ENCODE results near the gene TEKT3.

The TEKT3 gene

DNA sequence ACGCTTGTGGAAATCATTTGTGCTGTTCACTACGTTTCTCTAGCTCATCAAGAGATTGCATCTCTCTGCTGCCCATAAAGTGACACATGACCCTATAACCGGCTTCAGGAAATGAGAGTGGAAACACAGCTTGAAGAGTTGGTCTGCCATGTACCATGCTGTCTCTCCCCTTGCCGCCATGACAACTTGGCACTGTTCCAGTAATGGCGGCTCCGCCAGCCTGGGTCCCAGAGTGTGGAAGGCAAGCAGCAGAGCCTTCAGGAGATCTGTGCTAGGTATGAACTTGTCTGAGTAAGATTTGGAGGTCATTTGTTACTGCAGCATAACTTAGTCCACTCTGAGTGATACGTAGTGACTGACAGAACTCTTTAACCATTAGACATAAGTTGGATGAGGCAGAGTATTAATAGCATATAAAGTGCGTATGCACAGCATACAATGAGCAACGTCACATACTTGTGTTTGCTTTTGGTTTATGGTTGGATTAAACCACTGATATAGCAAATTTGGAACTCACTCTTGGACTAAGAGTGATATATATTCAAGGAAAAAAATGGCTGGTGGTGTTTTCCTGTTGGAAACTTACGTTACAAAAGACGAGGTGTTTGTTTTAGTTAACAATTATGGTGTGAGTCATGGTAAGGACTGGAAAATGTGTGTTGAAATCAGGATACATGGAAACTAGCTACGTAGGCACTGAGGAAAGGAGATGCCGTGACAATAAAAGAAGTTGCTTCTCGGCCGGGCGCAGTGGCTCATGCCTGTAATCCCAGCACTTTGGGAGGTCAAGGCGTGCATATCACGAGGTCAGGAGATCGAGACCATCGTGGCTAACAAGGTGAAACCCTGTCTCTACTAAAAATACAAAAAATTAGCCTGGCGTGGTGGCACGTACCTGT is 51.9 kb downstream of the TEKT3 start:
- Histone ChIP-seq H3K4me1 (ENCODE audit: control insufficient read depth, low read depth, low read length) (no peaks in the 10 kb centered on the region), H3K27ac (ENCODE audit: low read length) (no peak overlapping the region), H3K9ac (ENCODE audit: low read length) (no peak overlapping the region), H3K4me3 (ENCODE audit: low read length) (no peak overlapping the region), H3K9me3 (ENCODE audit: control insufficient read depth, low read depth, low read length) (no peaks in the 10 kb centered on the region), H3K27me3 (ENCODE audit: control insufficient read depth, insufficient read depth, low read length) (no peaks in the 10 kb centered on the region), H3K36me3 (ENCODE audit: control insufficient read depth, low read depth, low read length) (no peaks in the 10 kb centered on the region)

DNA sequence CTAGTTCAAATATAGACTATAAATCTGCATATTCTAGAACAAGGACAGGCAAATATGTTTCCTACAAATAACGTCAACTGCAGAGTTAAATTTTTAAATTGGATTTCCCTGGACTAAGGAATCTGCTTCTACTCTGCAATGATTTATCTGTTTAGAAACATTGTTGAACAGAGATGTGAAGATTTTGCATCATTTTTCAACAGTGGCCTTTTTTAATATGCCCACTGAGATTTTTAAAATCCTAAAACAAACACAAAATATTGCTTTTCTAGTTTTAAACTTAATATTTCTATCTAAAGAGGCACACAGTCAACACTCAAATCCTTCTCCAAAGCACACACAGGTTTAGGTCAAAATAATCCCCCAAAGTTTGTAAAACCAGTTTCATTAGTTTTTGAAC is 52.5 kb downstream of the TEKT3 start:
- Histone ChIP-seq H3K27ac (ENCODE audit: low read length) (no peak overlapping the region), H3K4me3 (ENCODE audit: low read length) (no peak overlapping the region), H3K9me3 (ENCODE audit: control insufficient read depth, low read depth, low read length) (no peaks in the 10 kb centered on the region), H3K27me3 (ENCODE audit: control insufficient read depth, insufficient read depth, low read length) (no peaks in the 10 kb centered on the region), H3K36me3 (ENCODE audit: control insufficient read depth, low read depth, low read length) (no peaks in the 10 kb centered on the region), H3K9ac (ENCODE audit: low read length) (no peak overlapping the region), H3K4me1 (ENCODE audit: control insufficient read depth, low read depth, low read length) (no peaks in the 10 kb centered on the region)

GRCh38 chr17:15287538-15288267 is 53.7 kb downstream of the TEKT3 start:
- no peaks in the 10 kb centered on the region for H3K27me3 ChIP-seq (ENCODE audit: control insufficient read depth, insufficient read depth, low read length)
- H3K4me3 ChIP-seq (ENCODE audit: low read length) = no peak overlapping the region
- H3K9me3 ChIP-seq (ENCODE audit: control insufficient read depth, low read depth, low read length) = no peaks in the 10 kb centered on the region
- no peak overlapping the region for H3K9ac ChIP-seq (ENCODE audit: low read length)
- H3K27ac ChIP-seq (ENCODE audit: low read length) = no peak overlapping the region
- H3K4me1 ChIP-seq (ENCODE audit: control insufficient read depth, low read depth, low read length) = no peaks in the 10 kb centered on the region
- no peaks in the 10 kb centered on the region for H3K36me3 ChIP-seq (ENCODE audit: control insufficient read depth, low read depth, low read length)

GRCh38 chr17:15285466-15285865 is 55.9 kb downstream of the TEKT3 start:
- no peak overlapping the region for H3K27ac ChIP-seq (ENCODE audit: low read length)

GRCh38 chr17:15284537-15284936 is 56.9 kb downstream of the TEKT3 start:
- Histone ChIP-seq H3K4me3 (ENCODE audit: low read length) (no peak overlapping the region), H3K4me1 (ENCODE audit: control insufficient read depth, low read depth, low read length) (no peaks in the 10 kb centered on the region), H3K9me3 (ENCODE audit: control insufficient read depth, low read depth, low read length) (no peaks in the 10 kb centered on the region), H3K27ac (ENCODE audit: low read length) (no peak overlapping the region), H3K27me3 (ENCODE audit: control insufficient read depth, insufficient read depth, low read length) (no peaks in the 10 kb centered on the region), H3K9ac (ENCODE audit: low read length) (no peak overlapping the region), H3K36me3 (ENCODE audit: control insufficient read depth, low read depth, low read length) (no peaks in the 10 kb centered on the region)

More at GRCh38 chr17:15285466-15285865, 55.9 kb downstream of the TEKT3 start:
- Histone ChIP-seq H3K36me3 (ENCODE audit: control insufficient read depth, low read depth, low read length) (no peaks in the 10 kb centered on the region), H3K9me3 (ENCODE audit: control insufficient read depth, low read depth, low read length) (no peaks in the 10 kb centered on the region), H3K27me3 (ENCODE audit: control insufficient read depth, insufficient read depth, low read length) (no peaks in the 10 kb centered on the region), H3K4me1 (ENCODE audit: control insufficient read depth, low read depth, low read length) (no peaks in the 10 kb centered on the region), H3K9ac (ENCODE audit: low read length) (no peak overlapping the region), H3K4me3 (ENCODE audit: low read length) (no peak overlapping the region)

- Histone ChIP-seq H3K9me3 (ENCODE audit: control insufficient read depth, low read depth, low read length) (no peaks in the 10 kb centered on the region), H3K27ac (ENCODE audit: low read length) (no peak overlapping the region), H3K4me1 (ENCODE audit: control insufficient read depth, low read depth, low read length) (no peaks in the 10 kb centered on the region), H3K4me3 (ENCODE audit: low read length) (no peak overlapping the region), H3K9ac (ENCODE audit: low read length) (no peak overlapping the region), H3K36me3 (ENCODE audit: control insufficient read depth, low read depth, low read length) (no peaks in the 10 kb centered on the region), H3K27me3 (ENCODE audit: control insufficient read depth, insufficient read depth, low read length) (no peaks in the 10 kb centered on the region)
These were observed 57.3 kb downstream of the TEKT3 start for GRCh38 chr17:15284107-15284506.

GRCh38 chr17:15281909-15282308 is 59.5 kb downstream of the TEKT3 start:
- Histone ChIP-seq H3K36me3 (ENCODE audit: control insufficient read depth, low read depth, low read length) (no peaks in the 10 kb centered on the region), H3K9ac (ENCODE audit: low read length) (no peak overlapping the region), H3K27ac (ENCODE audit: low read length) (no peak overlapping the region), H3K9me3 (ENCODE audit: control insufficient read depth, low read depth, low read length) (no peaks in the 10 kb centered on the region), H3K4me3 (ENCODE audit: low read length) (no peak overlapping the region), H3K4me1 (ENCODE audit: control insufficient read depth, low read depth, low read length) (peaks cover 8% of the 10 kb centered on the region), H3K27me3 (ENCODE audit: control insufficient read depth, insufficient read depth, low read length) (no peaks in the 10 kb centered on the region)

DNA sequence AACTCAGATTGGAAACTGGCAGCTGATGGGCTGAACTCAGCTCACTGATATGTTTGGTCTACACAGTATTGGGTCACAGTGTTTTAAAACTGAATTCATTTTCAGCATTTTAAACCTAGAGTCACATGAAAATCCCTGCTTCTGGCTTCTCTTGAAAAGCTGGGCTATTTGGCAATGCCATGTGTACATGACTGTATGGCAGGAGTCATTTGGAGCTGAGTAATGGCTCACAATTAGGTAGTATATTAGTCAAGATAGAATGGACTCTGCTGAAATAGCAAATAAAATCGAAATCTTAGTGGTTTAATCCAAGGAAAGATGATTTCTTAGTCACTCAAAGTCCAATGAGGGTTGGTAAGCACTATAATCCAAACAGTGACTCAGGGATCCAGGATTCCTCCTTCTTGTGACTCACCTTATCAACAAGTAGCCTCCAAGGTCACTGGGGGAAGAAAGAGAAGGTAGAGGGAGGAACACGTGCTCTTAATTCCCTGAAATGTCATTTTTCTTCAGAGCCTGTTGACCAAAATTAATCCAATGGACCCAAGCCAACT is 62.4 kb downstream of the TEKT3 start:
- no peak overlapping the region for H3K27ac ChIP-seq (ENCODE audit: low read length)
- no peak overlapping the region for H3K9ac ChIP-seq (ENCODE audit: low read length)
- H3K9me3 ChIP-seq (ENCODE audit: control insufficient read depth, low read depth, low read length) = no peaks in the 10 kb centered on the region
- H3K4me3 ChIP-seq (ENCODE audit: low read length) = no peak overlapping the region
- no peaks in the 10 kb centered on the region for H3K27me3 ChIP-seq (ENCODE audit: control insufficient read depth, insufficient read depth, low read length)
- H3K4me1 ChIP-seq (ENCODE audit: control insufficient read depth, low read depth, low read length) = peaks cover 8% of the 10 kb centered on the region
- no peaks in the 10 kb centered on the region for H3K36me3 ChIP-seq (ENCODE audit: control insufficient read depth, low read depth, low read length)

DNA sequence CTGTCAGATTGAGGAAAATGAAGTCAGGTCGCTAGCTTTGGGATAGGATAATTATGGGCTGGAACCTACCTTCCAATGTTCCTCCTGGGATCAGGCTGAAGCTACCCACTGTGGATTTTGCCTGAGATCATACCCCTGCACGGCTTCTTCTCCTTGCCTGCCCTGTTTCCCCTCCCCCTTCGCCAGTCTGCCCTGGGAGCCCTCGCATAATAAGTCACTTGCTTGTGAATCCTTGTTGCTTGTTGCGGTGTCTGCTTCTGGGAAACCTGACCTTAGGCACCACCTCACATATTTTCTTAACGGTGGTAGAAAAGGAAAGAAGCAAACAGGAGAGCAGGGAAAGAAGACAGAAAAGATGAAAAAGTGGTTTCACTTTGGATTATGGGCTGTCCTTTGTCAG is 63.0 kb downstream of the TEKT3 start:
- Histone ChIP-seq H3K27me3 (ENCODE audit: control insufficient read depth, insufficient read depth, low read length) (no peaks in the 10 kb centered on the region), H3K36me3 (ENCODE audit: control insufficient read depth, low read depth, low read length) (no peaks in the 10 kb centered on the region), H3K4me3 (ENCODE audit: low read length) (no peak overlapping the region), H3K27ac (ENCODE audit: low read length) (no peak overlapping the region), H3K4me1 (ENCODE audit: control insufficient read depth, low read depth, low read length) (peaks cover 8% of the 10 kb centered on the region), H3K9me3 (ENCODE audit: control insufficient read depth, low read depth, low read length) (no peaks in the 10 kb centered on the region), H3K9ac (ENCODE audit: low read length) (no peak overlapping the region)

DNA sequence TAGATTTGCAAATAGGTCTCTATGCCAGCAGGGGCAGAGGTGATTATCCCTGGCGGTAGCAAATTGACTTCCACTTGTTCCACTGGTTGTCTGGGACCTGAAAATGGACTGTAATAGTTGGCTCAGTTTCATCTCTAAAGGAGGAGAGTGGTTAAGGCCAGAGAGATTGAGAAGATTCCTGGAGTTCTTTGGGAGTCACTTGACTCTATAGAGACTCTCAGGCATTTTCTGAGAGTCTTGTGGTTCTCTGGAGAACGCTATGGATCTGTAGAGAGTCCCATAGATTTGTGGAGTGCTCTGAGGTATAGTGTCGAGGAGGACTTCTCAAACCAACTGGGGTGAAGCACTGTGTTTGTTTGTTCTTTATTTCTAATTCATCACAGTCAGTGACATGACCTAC is 67.4 kb downstream of the TEKT3 start:
- peaks cover 8% of the 10 kb centered on the region for H3K4me1 ChIP-seq (ENCODE audit: control insufficient read depth, low read depth, low read length)
- H3K27ac ChIP-seq (ENCODE audit: low read length) = no peak overlapping the region
- H3K9me3 ChIP-seq (ENCODE audit: control insufficient read depth, low read depth, low read length) = no peaks in the 10 kb centered on the region
- no peak overlapping the region for H3K9ac ChIP-seq (ENCODE audit: low read length)
- H3K36me3 ChIP-seq (ENCODE audit: control insufficient read depth, low read depth, low read length) = no peaks in the 10 kb centered on the region
- no peak overlapping the region for H3K4me3 ChIP-seq (ENCODE audit: low read length)
- no peaks in the 10 kb centered on the region for H3K27me3 ChIP-seq (ENCODE audit: control insufficient read depth, insufficient read depth, low read length)

- H3K36me3 ChIP-seq (ENCODE audit: control insufficient read depth, low read depth, low read length) = no peaks in the 10 kb centered on the region
- H3K9me3 ChIP-seq (ENCODE audit: control insufficient read depth, low read depth, low read length) = no peaks in the 10 kb centered on the region
- no peak overlapping the region for H3K9ac ChIP-seq (ENCODE audit: low read length)
- H3K4me1 ChIP-seq (ENCODE audit: control insufficient read depth, low read depth, low read length) = peaks cover 4% of the 10 kb centered on the region
- H3K27me3 ChIP-seq (ENCODE audit: control insufficient read depth, insufficient read depth, low read length) = no peaks in the 10 kb centered on the region
- no peak overlapping the region for H3K4me3 ChIP-seq (ENCODE audit: low read length)
- no peak overlapping the region for H3K27ac ChIP-seq (ENCODE audit: low read length)
These were observed 68.1 kb downstream of the TEKT3 start for GRCh38 chr17:15273141-15273793.
